Measurements from ENCODE around the gene EPB41L4A. TPM values are rescaled to one million over a fixed set of nuclear protein-coding genes. Genes with fewer than 3 reads are reported as not detected.

Gene EPB41L4A
- polyA plus RNA-seq, 12 donors, result 5.0 to 16.5 (median 8.1) TPM; not detected in 1

GRCh38 chr5:112116371-112116770 is 302.7 kb downstream of the EPB41L4A start:
- DNase-seq, result no peak

DNA sequence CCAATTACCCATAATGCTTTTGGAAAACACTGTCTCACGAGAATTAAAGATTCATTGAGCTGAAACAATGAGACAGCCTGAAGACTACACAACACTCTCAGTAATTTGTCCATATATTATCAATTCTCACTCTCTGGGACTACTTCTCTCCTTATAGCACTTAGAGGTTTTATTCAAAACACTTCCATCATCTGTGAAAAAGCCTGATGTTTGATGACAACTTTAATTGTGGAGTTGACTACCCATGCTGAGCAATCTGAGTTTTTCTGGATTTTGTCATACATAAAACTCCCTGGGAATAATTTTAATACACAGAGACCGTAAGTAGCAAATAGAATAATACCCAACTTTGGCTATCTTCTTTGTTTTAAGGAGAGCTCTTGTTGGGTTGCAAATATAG is 305.5 kb downstream of the EPB41L4A start:
- DNase-seq, result no peak

All from muscle of arm (tissue), 12 donors.